Brain microvascular endothelial cell (primary cell): ENCODE data around the gene MEIKIN.
A peak's percentile ranks its signal among the peaks of the same experiment; 100 is the strongest.
"Not testable (repeated sequence)": the region's sequence is repeated elsewhere in the genome, so short reads cannot be mapped to it uniquely, and the experiment has no call there.

Experiments used
- DNase-seq: peaks from one replicate; pipeline ENCODE4 v3.0.0-alpha.2; 2020
- H3K27ac ChIP-seq: fragments of 250-450 bp; sonication (Bioruptor Pico); 2 replicates; pipeline ENCODE4 v1.5.1; 2020; ENCODE audit warnings: mild to moderate bottlenecking, moderate library complexity
- H3K27me3 ChIP-seq: fragments of 250-450 bp; sonication (Bioruptor Pico); replicated peaks from 2 replicates; pipeline ENCODE4 v1.5.1; 2020; ENCODE audit warnings: mild to moderate bottlenecking
- H3K36me3 ChIP-seq: fragments of 250-450 bp; sonication (Bioruptor Pico); replicated peaks from 2 replicates; pipeline ENCODE4 v1.5.1; 2020; ENCODE audit warnings: mild to moderate bottlenecking
- H3K4me3 ChIP-seq: 2 replicates; pipeline ENCODE4 v1.5.1; 2011; ENCODE audit warnings: low read depth, mild to moderate bottlenecking, control low read depth, low read length, moderate library complexity
- CTCF ChIP-seq: IDR thresholded peaks from 2 replicates; pipeline ENCODE4 v1.5.1; 2011; ENCODE audit warnings: low read depth, mild to moderate bottlenecking, moderate library complexity, low read length, control low read depth, inconsistent platforms; ENCODE audit errors: missing control alignments
- in situ Hi-C: cut with HindIII; loops from 2 replicates; pipeline ENCODE4 v1.10.0; 2017; ENCODE audit warnings: low sequenced_read_pairs, low pct_ligation_motif_present

MEIKIN gene

GRCh38 chr5:131845828-131846227, 99.6 kb downstream of the MEIKIN start:
- TF ChIP-seq CTCF = no peak
- no peak for DNase-seq
- Histone ChIP-seq H3K27ac (no peak overlapping the region), H3K27me3 (no peaks in the 10 kb centered on the region), H3K4me3 (no peak overlapping the region), H3K36me3 (no peaks in the 10 kb centered on the region)
- in situ Hi-C loops = no loop called here

- H3K4me3 ChIP-seq, H3K36me3 ChIP-seq, H3K27ac ChIP-seq, H3K27me3 ChIP-seq, DNase-seq, in situ Hi-C loops: not testable (repeated sequence)
These were observed 102.5 kb downstream of the MEIKIN start for GRCh38 chr5:131842971-131843370.

GRCh38 chr5:131832702-131833101, 112.8 kb downstream of the MEIKIN start:
- H3K27me3 ChIP-seq, H3K27ac ChIP-seq, DNase-seq, H3K4me3 ChIP-seq, H3K36me3 ChIP-seq, in situ Hi-C loops: not testable (repeated sequence)

- no peak for TF ChIP-seq CTCF
- H3K27ac ChIP-seq = no peak overlapping the region
- DNase-seq = no peak
- in situ Hi-C loops = no loop called here
- H3K36me3 ChIP-seq = no peaks in the 10 kb centered on the region
- H3K27me3 ChIP-seq = no peaks in the 10 kb centered on the region
- no peak overlapping the region for H3K4me3 ChIP-seq
These were observed 120.0 kb downstream of the MEIKIN start for GRCh38 chr5:131825404-131826013.

GRCh38 chr5:131824631-131825030, 120.8 kb downstream of the MEIKIN start:
- in situ Hi-C loops = no loop called here
- Histone ChIP-seq H3K27me3 (no peaks in the 10 kb centered on the region), H3K4me3 (no peak overlapping the region), H3K27ac (no peak overlapping the region), H3K36me3 (no peaks in the 10 kb centered on the region)
- no peak for DNase-seq
- TF ChIP-seq CTCF = no peak

GRCh38 chr5:131821221-131821620, 124.2 kb downstream of the MEIKIN start:
- Histone ChIP-seq H3K27me3 (no peaks in the 10 kb centered on the region), H3K4me3 (no peak overlapping the region), H3K27ac (no peak overlapping the region), H3K36me3 (no peaks in the 10 kb centered on the region)
- no peak for TF ChIP-seq CTCF
- in situ Hi-C loops = no loop called here
- peak; percentile 35 for DNase-seq

GRCh38 chr5:131818001-131818724, 127.3 kb downstream of the MEIKIN start:
- H3K27me3 ChIP-seq = no peaks in the 10 kb centered on the region
- no peaks in the 10 kb centered on the region for H3K36me3 ChIP-seq
- no peak for TF ChIP-seq CTCF
- H3K27ac ChIP-seq = no peak overlapping the region
- H3K4me3 ChIP-seq = no peak overlapping the region
- in situ Hi-C loops = no loop called here
- DNase-seq = no peak
